Keratinocyte (primary cell): ENCODE measurements around the gene SBSN. TPM values are rescaled to one million over a fixed set of nuclear protein-coding genes. Genes with fewer than 3 reads are reported as not detected.

ENCODE experiments used
- DNase-seq: peaks from one replicate; pipeline ENCODE4 v3.0.0-alpha.2; 2011; ENCODE audit warnings: low read depth, missing footprints, low spot score
- FAIRE-seq: peaks from 2 replicates; lab custom pipeline; 2011; peaks lifted over from hg19 to GRCh38; lab: Jason Lieb, UNC
- H2AFZ ChIP-seq: 2 replicates; pipeline ENCODE4 v1.6.0; 2012; ENCODE audit warnings: low read length, control low read depth, inconsistent platforms; ENCODE audit not compliant: control insufficient read depth
- H3K27ac ChIP-seq: 2 replicates; pipeline ENCODE4 v1.5.1; 2011; ENCODE audit warnings: low read length; ENCODE audit not compliant: control insufficient read depth, insufficient read depth
- H3K27me3 ChIP-seq: 3 replicates; pipeline ENCODE4 v1.6.0; 2011; ENCODE audit warnings: low read length; ENCODE audit not compliant: control insufficient read depth, insufficient read depth; ENCODE audit errors: extremely low read depth
- H3K36me3 ChIP-seq, 2 experiments: 2 replicates in 1 of 2; 3 replicates in 1 of 2; pipeline ENCODE4 v1.5.1; 2011; ENCODE audit warnings: low read length in 2 of 2, mild to moderate bottlenecking in 1 of 2; ENCODE audit not compliant: control insufficient read depth in 2 of 2, insufficient read depth in 2 of 2; ENCODE audit errors: extremely low read depth in 1 of 2
- H3K4me1 ChIP-seq: 3 replicates; pipeline ENCODE4 v1.5.1; 2011; ENCODE audit warnings: low read length; ENCODE audit not compliant: control insufficient read depth, insufficient read depth; ENCODE audit errors: extremely low read depth
- H3K4me2 ChIP-seq: 3 replicates; pipeline ENCODE4 v1.6.0; 2011; ENCODE audit warnings: low read depth, low read length; ENCODE audit not compliant: control insufficient read depth, insufficient read depth; ENCODE audit errors: extremely low read depth
- H3K4me3 ChIP-seq, 3 experiments: fragments of 200-600 bp in 1 of 3; sonication (generic) in 1 of 3; 2 replicates in 2 of 3; 3 replicates in 1 of 3; pipeline ENCODE4 v1.5.1; 2011 to 2016; ENCODE audit warnings: low read length in 3 of 3, mild to moderate bottlenecking in 3 of 3, control low read depth in 2 of 3, inconsistent platforms in 1 of 3, low read depth in 1 of 3, mixed read lengths in 1 of 3, mixed run types in 1 of 3, moderate library complexity in 1 of 3; ENCODE audit not compliant: control insufficient read depth in 2 of 3, insufficient read depth in 2 of 3; ENCODE audit errors: extremely low read depth in 1 of 3
- H3K79me2 ChIP-seq: 2 replicates; pipeline ENCODE4 v1.6.0; 2012; ENCODE audit warnings: low read length; ENCODE audit not compliant: control insufficient read depth, insufficient read depth
- H3K9ac ChIP-seq: 3 replicates; pipeline ENCODE4 v1.6.0; 2011; ENCODE audit warnings: low read length; ENCODE audit not compliant: control insufficient read depth, insufficient read depth; ENCODE audit errors: extremely low read depth
- H3K9me1 ChIP-seq: 3 replicates; pipeline ENCODE4 v1.6.0; 2011; ENCODE audit warnings: low read length; ENCODE audit not compliant: control insufficient read depth, insufficient read depth; ENCODE audit errors: extremely low read depth
- H3K9me3 ChIP-seq: 2 replicates; pipeline ENCODE4 v1.5.1; 2012; ENCODE audit warnings: low read depth, low read length; ENCODE audit not compliant: control insufficient read depth
- H4K20me1 ChIP-seq: 3 replicates; pipeline ENCODE4 v1.6.0; 2011; ENCODE audit warnings: low read length; ENCODE audit not compliant: control insufficient read depth, insufficient read depth; ENCODE audit errors: extremely low read depth
- CTCF ChIP-seq, 3 experiments: IDR thresholded peaks in 1 of 3; conservative IDR thresholded peaks in 1 of 3; optimal IDR thresholded peaks in 1 of 3; 2 replicates in 2 of 3; 3 replicates in 1 of 3; pipeline versions ENCODE3 to v1.5.1; 2011; ENCODE audit warnings: low read length in 3 of 3, mild to moderate bottlenecking in 3 of 3, moderate library complexity in 2 of 3, control low read depth in 1 of 3, inconsistent platforms in 1 of 3; ENCODE audit not compliant: insufficient read depth in 2 of 3; ENCODE audit errors: extremely low read depth in 1 of 3
- EZH2 ChIP-seq: IDR thresholded peaks from one replicate; pipeline ENCODE4 v1.6.1; 2012; ENCODE audit warnings: inconsistent platforms, mild to moderate bottlenecking, low read length, moderate library complexity
- dilution Hi-C: fragments of 300-500 bp; cut with MboI; formaldehyde crosslinking; loops from one replicate; pipeline ENCODE4 v1.7.0; 2020; ENCODE audit warnings: low sequenced_read_pairs; ENCODE audit not compliant: extremely low pct_ligation_motif_present
- polyA plus RNA-seq, 5 experiments: library from polyadenylated mRNA; depleted of rRNA in 3 of 5; stranded (reverse) in 3 of 5; stranded (forward) in 1 of 5; unstranded in 1 of 5; fragments of >200 nt; gene quantifications; 1 replicate in 1 of 5; 2 replicates in 3 of 5; 3 replicates in 1 of 5; pipeline versions ENCODE4 v1.2.1 to v1.2.3, GENCODE V29; 2011 to 2012; ENCODE audit warnings: missing spikeins in 2 of 5, low read depth in 1 of 5, low replicate concordance in 1 of 5

The SBSN gene
- polyA plus RNA-seq, 1 donor (not counting 4 experiments of a cell fraction or from before 2014, with no cell fraction given): 49.0 TPM

DNA sequence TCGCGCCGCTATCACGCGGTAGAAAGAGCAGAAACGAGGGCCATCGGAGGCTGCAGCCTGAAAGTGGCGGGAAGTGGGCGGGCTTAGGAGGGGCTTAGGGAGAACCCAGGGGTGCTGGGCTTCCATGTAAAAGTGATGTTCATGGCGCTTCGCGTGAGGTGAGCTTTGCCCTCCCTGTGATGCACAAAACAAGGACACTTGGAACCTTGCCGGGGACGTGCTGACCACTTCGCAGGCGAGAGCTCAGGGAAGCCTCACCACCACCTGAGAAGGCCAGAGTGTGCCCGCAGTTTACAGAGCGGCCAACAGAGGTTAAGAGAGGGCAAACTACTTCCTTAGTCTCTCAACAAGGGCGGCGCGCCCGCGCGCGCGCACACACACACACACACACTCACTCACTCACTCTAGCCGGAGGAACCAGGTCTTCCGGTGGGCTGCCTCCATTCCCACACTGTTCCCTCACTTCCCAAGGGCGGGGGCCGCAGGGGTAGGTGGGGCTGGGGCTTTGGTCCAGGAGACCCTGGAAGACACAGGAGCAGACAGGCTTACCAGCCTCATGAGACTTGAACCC lies 5.8 kb upstream of the SBSN start:
- Histone ChIP-seq H3K4me2 (peak overlapping the region; percentile 41), H3K36me3 (no peaks in the 10 kb centered on the region), H3K27me3 (peaks cover 30% of the 10 kb centered on the region), H2AFZ (no peak overlapping the region), H3K27ac (no peak overlapping the region), H3K79me2 (no peaks in the 10 kb centered on the region), H3K4me3 (no peak overlapping the region), H3K9ac (no peak overlapping the region), H3K9me1 (no peaks in the 10 kb centered on the region), H3K4me1 (no peaks in the 10 kb centered on the region), H4K20me1 (no peaks in the 10 kb centered on the region), H3K9me3 (no peaks in the 10 kb centered on the region)
- no peak for FAIRE-seq
- no peak for DNase-seq
- peak; percentile 56 for TF ChIP-seq EZH2
- TF ChIP-seq CTCF (optimal IDR thresholded peaks at IDR 0.05 in 1 of 3, IDR thresholded peaks at IDR 0.05 in 1 of 3, conservative IDR thresholded peaks at IDR 0.05 in 1 of 3; ENCODE audit: extremely low read depth in 1 of 3, insufficient read depth in 2 of 3, low read length in 3 of 3): no peak
- dilution Hi-C loops: no loop called here

DNA sequence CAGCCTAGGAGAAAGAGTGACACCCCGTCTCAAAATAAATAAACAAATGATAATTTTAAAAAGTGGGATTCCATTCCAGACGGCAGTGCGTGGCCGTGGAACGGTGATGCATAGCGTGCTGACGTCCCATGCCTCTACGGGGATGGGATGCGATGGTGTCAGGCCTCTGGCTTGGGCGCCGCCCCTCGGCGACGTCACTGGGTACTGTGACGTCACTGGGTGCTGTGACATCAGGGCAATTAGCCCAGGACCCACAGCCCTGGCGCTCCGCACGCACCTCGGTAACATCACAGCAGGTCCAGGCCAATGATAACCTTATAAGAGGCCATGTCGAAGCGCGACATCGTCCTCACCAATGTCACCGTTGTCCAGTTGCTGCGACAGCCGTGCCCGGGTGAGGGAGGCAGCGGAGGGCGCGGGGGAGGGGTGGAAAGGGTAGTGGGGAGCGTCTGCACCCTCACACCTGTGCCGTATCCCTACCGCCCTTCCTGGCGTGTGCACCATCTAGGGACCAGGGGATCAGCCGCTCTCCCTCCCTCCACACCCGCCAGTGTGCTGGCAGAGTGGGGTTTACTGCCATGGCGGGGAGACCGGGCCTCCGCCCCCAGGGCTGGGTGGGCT lies 5.2 kb upstream of the SBSN start, which contains the start of gene GAPDHS:
TSS of gene GAPDHS (plus strand) at position 256 of the 621 bp plus-strand sequence. CDS start at position 328, 72 bp downstream.
- Histone ChIP-seq H3K9ac (no peak within 1 kb of the TSS), H3K27me3 (peaks cover 30% of the 10 kb centered on the region), H3K4me2 (peak within 1 kb of the TSS; percentile 41), H2AFZ (no peak within 1 kb of the TSS), H3K4me3 (no peak within 1 kb of the TSS), H3K4me1 (no peaks in the 10 kb centered on the region), H4K20me1 (no peaks in the 10 kb centered on the region), H3K27ac (no peak within 1 kb of the TSS), H3K9me3 (no peaks in the 10 kb centered on the region), H3K79me2 (no peaks in the 10 kb centered on the region), H3K9me1 (no peaks in the 10 kb centered on the region), H3K36me3 (no peaks in the 10 kb centered on the region)
- TF ChIP-seq EZH2 (no peak), CTCF (optimal IDR thresholded peaks at IDR 0.05 in 1 of 3, IDR thresholded peaks at IDR 0.05 in 1 of 3, conservative IDR thresholded peaks at IDR 0.05 in 1 of 3; ENCODE audit: extremely low read depth in 1 of 3, insufficient read depth in 2 of 3, low read length in 3 of 3) (no peak)
- DNase-seq (no peak), FAIRE-seq (no peak)
- dilution Hi-C loops: no loop called here
